ENCODE results near the gene SERP2. TPM values are rescaled to one million over a fixed set of nuclear protein-coding genes. Genes with fewer than 3 reads are reported as not detected.

Gene SERP2
- total RNA-seq, 4 donors from 2014 or later: 3.2 to 12.4 (median 3.5) TPM

GRCh38 chr13:44407891-44408290 is 34.3 kb downstream of the SERP2 start:
- H3K9me3 ChIP-seq: no peaks in the 10 kb centered on the region
- no peak for TF ChIP-seq POLR2A (IDR thresholded peaks at IDR 0.05)
- TF ChIP-seq, protein P1, sequence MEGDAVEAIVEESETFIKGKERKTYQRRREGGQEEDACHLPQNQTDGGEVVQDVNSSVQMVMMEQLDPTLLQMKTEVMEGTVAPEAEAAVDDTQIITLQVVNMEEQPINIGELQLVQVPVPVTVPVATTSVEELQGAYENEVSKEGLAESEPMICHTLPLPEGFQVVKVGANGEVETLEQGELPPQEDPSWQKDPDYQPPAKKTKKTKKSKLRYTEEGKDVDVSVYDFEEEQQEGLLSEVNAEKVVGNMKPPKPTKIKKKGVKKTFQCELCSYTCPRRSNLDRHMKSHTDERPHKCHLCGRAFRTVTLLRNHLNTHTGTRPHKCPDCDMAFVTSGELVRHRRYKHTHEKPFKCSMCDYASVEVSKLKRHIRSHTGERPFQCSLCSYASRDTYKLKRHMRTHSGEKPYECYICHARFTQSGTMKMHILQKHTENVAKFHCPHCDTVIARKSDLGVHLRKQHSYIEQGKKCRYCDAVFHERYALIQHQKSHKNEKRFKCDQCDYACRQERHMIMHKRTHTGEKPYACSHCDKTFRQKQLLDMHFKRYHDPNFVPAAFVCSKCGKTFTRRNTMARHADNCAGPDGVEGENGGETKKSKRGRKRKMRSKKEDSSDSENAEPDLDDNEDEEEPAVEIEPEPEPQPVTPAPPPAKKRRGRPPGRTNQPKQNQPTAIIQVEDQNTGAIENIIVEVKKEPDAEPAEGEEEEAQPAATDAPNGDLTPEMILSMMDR (IDR thresholded peaks at IDR 0.05): no peak
- H3K27me3 ChIP-seq: no peaks in the 10 kb centered on the region
- H3K4me1 ChIP-seq: peaks cover 0 to 5% (median 0%) of the 10 kb centered on the region in 4 donors
- no peak overlapping the region for H3K27ac ChIP-seq
- H3K36me3 ChIP-seq: no peaks in the 10 kb centered on the region
- DNase-seq: no peak
- H3K4me3 ChIP-seq: no peak overlapping the region

DNA sequence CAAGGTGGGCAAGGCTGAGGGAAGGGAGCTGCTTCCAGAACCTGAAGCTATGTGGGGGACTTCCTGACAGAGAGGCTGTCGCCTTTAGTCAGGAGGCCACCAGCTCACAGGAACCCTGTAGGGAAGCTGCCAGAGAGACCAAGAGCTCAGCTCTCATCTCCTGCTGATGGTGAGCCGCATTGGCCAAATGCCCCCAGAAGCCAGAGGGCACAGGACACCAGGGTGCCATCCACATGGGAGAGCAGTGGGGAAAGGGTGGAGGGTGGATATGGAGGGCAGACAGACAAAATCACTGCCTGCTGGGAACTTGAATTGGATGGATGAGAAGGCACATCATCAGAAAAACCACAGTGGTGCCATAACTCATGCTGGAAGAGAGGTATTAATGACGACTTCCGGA is 36.0 kb downstream of the SERP2 start:
- H3K4me3 ChIP-seq: no peak overlapping the region
- DNase-seq: no peak
- H3K4me1 ChIP-seq: no peaks in the 10 kb centered on the region
- TF ChIP-seq, protein P1 (IDR thresholded peaks at IDR 0.05): no peak
- TF ChIP-seq POLR2A (IDR thresholded peaks at IDR 0.05): no peak
- H3K36me3 ChIP-seq: no peaks in the 10 kb centered on the region
- H3K27me3 ChIP-seq: no peaks in the 10 kb centered on the region
- H3K9me3 ChIP-seq: no peaks in the 10 kb centered on the region
- H3K27ac ChIP-seq: no peak overlapping the region

DNA sequence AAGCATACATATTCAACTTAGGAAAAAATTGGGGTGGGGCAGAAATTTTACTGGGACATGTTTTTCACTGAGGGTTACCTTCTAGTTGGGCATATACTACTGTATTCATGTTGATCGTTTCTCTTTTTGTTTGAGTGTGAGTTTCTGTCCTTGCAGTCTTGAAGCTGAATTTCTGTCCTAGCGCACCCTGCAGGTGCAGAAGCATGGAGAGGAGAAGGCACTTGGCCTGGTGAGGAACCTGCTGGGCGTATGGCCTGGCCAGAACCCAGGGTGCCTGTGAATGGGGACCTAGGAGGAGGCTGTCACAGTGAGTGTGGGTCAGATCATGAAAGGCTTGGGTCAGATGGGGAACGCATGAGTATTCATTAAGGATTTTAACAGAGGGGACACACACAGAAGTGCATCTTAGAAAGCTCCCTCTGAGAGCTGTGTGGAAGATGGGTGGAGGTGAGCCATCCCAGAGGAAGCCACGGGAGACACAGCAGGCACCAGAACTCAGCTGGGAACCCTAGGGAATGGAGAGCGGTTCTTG is 36.8 kb downstream of the SERP2 start:
- no peak overlapping the region for H3K4me3 ChIP-seq
- TF ChIP-seq, protein P1 (IDR thresholded peaks at IDR 0.05): peak in 3 of 6 experiments; percentile 17 to 40 (median 38)
- no peak for TF ChIP-seq POLR2A (IDR thresholded peaks at IDR 0.05)
- no peaks in the 10 kb centered on the region for H3K4me1 ChIP-seq
- H3K9me3 ChIP-seq: no peaks in the 10 kb centered on the region
- no peaks in the 10 kb centered on the region for H3K27me3 ChIP-seq
- H3K36me3 ChIP-seq: no peaks in the 10 kb centered on the region
- DNase-seq: no peak
- no peak overlapping the region for H3K27ac ChIP-seq

DNA sequence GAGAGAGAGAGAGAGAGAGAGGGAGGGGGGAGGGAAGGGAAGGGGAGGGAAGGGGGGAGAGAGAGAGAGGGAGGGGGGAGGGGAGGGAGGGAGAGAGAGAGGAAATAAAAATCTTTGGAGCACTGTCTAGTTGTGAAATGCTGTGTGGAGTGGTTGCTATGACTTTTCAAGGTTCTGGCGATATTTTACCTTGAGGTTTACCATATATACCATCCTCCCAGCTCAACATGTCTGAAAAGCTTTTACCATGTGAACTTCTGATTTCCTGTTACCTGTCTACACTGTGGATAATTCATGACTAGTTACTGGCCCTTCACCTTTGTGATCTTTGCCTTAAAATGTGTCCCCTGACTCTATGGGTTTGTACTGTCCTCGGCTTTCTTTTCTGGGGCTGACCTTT is 38.2 kb downstream of the SERP2 start:
- Histone ChIP-seq H3K4me3 (no peak overlapping the region), H3K27ac (no peak overlapping the region), H3K4me1 (no peaks in the 10 kb centered on the region), H3K9me3 (no peaks in the 10 kb centered on the region), H3K27me3 (no peaks in the 10 kb centered on the region), H3K36me3 (no peaks in the 10 kb centered on the region)
- TF ChIP-seq, protein P1 (IDR thresholded peaks at IDR 0.05): no peak
- TF ChIP-seq POLR2A (IDR thresholded peaks at IDR 0.05): no peak
- no peak for DNase-seq

DNA sequence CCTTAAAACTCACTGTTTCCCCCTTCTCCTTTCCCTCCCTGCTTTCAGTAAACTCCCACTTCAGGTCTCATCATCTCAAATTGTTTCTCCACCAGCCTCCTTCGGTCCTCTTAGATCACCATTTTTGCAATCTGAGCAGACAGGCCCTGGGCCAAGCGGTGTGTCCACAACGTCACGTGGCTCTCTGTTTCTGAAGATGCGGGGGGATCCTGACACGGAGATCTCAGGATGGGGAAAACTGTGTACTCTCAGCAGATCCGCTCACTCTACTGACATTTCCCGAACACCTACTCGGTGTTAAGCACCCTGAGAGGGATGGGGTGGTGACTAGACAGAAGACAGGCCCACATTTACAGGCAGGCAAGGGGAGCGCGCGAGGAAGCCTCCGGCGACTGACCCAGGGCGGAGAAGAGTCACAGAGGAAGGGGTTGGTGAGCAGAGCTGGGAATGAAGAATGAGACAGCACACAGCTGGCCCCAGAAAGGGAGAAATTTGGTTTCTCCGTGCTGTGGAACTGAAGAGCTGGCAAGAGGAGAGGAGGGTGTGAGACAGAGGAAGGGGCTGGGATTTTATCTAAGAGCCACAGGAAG is 38.8 kb downstream of the SERP2 start:
- H3K4me1 ChIP-seq: no peaks in the 10 kb centered on the region
- DNase-seq: no peak
- no peak overlapping the region for H3K27ac ChIP-seq
- H3K9me3 ChIP-seq: no peaks in the 10 kb centered on the region
- no peaks in the 10 kb centered on the region for H3K27me3 ChIP-seq
- H3K36me3 ChIP-seq: no peaks in the 10 kb centered on the region
- no peak overlapping the region for H3K4me3 ChIP-seq
- TF ChIP-seq, protein P1 (IDR thresholded peaks at IDR 0.05): no peak
- TF ChIP-seq POLR2A (IDR thresholded peaks at IDR 0.05): no peak
